B cell (primary cell): ENCODE data around the gene IBA57.

Experiments used
- CTCF ChIP-seq: fragments of 200-600 bp; IDR thresholded peaks from one replicate; pipeline ENCODE4 v1.8.0; 2022; ENCODE audit warnings: antibody characterized with exemption, mild to moderate bottlenecking
- EZH2 ChIP-seq: IDR thresholded peaks from 2 replicates; pipeline ENCODE4 v1.6.1; 2012; ENCODE audit warnings: borderline replicate concordance, low read depth, mild to moderate bottlenecking, moderate library complexity, low read length; ENCODE audit not compliant: insufficient read depth, poor library complexity, severe bottlenecking

GRCh38 chr1:228214921-228215662 lies 49.5 kb downstream of the IBA57 start:
- TF ChIP-seq CTCF (no peak), EZH2 (no peak)
